ENCODE results near the gene IL11.
"Not testable (repeated sequence)": the region's sequence is repeated elsewhere in the genome, so short reads cannot be mapped to it uniquely, and the experiment has no call there.

Gene IL11

DNA sequence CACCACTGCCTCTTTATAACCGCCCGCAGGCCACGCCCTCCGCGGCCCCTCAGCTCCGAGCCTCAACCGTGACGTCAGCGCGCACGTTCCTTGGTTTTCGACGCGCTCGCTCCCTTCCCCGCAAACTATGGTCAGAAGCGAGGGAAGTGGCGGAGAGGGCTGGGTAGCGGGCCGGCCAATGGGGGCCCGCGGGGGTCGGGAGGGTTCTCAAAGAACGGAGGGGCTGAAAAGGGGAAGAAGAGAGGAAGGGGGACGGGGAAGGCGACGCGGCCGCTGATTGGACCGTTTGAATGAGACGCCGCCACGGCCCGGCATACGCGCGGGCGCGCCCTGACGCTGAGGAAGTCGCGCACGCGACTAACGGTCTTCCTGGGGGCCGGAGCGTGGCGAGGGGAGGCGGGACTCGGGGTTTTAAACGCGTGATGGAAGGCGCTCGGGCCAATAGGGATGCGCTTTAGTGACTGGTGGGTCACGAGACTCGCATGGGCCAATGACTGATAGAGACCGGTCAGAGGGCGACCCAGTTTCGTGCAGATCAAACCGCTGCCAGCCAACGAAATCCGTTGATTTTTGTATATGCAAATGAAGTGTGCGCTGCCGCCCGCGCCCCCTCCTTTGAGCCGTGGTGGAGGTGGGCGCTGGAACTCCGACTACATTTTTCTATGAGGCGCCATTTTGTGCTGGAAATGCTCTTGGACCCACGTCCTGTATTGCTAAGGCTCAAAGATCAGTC is 37.7 kb upstream of the IL11 start:
- peak; percentile 100 for DNase-seq (ENCODE audit: low read depth)
- TF ChIP-seq, protein P1, sequence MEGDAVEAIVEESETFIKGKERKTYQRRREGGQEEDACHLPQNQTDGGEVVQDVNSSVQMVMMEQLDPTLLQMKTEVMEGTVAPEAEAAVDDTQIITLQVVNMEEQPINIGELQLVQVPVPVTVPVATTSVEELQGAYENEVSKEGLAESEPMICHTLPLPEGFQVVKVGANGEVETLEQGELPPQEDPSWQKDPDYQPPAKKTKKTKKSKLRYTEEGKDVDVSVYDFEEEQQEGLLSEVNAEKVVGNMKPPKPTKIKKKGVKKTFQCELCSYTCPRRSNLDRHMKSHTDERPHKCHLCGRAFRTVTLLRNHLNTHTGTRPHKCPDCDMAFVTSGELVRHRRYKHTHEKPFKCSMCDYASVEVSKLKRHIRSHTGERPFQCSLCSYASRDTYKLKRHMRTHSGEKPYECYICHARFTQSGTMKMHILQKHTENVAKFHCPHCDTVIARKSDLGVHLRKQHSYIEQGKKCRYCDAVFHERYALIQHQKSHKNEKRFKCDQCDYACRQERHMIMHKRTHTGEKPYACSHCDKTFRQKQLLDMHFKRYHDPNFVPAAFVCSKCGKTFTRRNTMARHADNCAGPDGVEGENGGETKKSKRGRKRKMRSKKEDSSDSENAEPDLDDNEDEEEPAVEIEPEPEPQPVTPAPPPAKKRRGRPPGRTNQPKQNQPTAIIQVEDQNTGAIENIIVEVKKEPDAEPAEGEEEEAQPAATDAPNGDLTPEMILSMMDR (IDR thresholded peaks at IDR 0.05; ENCODE audit: low read length, missing control alignments), result no peak
- H3K4me3 ChIP-seq (replicated peaks; ENCODE audit: low read depth, low read length), result peak overlapping the region; percentile 79

DNA sequence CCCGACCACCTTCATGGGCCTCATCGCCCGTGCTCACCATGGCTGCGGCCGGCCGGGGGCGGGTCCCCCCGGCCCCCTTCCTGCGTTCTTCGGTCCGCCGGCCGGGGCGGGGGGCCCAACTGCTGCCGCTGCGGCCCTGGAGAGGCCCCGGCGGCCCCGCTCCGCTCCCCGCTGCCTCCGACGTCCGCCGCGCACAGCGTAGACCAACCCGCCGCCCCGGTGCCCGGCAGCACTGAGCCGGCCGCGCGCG is 37.2 kb upstream of the IL11 start, which contains the start of gene UBE2S:
Gene UBE2S, minus strand, starts transcription at position 239 of the 250 bp plus-strand sequence. Its CDS starts 199 bp downstream, at position 40.
- H3K4me3 ChIP-seq (replicated peaks; ENCODE audit: low read depth, low read length), result peak within 1 kb of the TSS; percentile 79
- not testable (repeated sequence) for DNase-seq (ENCODE audit: low read depth)

DNA sequence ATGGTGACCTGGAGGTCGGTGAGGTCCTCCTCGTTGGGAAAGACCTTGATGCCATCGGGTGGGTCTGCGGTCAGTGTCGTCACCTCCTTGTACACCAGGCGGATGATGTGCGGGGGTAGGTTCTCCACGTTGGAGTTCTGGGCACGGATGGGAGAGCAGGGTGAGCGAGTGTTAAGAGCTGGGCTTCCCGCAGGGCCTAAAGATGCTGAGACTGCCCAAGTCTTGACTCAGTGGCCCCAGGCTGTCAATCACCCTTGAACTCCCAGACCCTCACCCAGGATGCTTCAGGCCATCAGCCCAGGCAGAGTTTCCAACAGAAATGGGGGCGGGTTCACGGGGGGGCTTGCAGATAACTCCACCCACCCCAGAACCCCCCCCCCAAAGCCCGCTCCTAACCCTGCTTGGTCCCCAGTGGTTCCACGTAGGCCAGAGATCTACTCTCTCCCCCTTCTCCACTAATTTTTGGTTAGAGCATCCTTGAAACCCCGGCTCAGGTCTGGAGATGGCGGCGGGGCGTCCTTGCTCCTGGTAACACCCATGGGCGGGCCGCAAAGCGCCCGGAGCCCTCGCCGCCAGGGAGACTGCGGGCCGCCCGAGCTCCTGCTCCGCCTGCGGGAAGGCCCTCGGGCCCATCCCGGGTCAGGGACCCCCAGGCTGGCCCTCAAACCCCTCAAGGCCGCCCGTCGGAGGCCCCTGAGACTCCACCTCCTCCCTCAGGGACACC is 36.7 kb upstream of the IL11 start:
- DNase-seq (ENCODE audit: low read depth), result peak; percentile 41
- TF ChIP-seq, protein P1 (IDR thresholded peaks at IDR 0.05; ENCODE audit: low read length, missing control alignments), result no peak
- H3K4me3 ChIP-seq (replicated peaks; ENCODE audit: low read depth, low read length), result peak overlapping the region; percentile 79

DNA sequence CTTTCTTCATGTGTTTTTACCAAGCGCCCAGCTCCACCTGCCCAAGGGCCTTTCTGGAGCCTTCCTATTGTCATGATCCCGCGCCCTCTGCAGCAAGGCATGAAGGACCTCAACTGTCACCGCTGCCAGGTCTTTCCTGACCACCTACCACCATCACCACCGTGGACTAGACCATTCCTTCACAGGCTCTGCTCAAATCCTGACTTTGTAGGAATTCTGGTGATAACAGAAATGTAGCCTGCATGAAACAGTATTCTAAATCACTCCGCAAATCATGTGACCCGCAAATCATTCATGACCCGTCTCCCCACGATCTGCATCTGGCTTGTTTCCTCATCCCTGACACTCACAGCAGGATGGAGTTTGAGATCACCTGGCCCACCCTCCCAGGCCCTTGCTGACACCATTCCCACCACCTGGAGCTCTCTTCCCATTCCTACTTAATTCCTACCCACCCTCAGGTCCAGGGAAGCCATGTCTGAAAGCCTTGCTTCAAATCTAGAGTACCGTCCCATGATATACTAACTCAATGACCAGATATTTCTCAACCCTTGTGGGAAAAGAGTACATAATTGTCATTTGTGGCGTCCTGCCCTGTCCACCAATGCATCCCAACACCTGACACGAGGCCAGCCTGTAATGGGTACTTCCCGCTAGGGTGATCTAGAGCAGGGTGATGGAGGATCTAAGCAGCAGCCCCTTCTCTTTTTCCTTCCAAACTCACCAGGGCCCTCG is 36.0 kb upstream of the IL11 start:
- H3K4me3 ChIP-seq (replicated peaks; ENCODE audit: low read depth, low read length), result peak overlapping the region; percentile 79
- TF ChIP-seq, protein P1 (IDR thresholded peaks at IDR 0.05; ENCODE audit: low read length, missing control alignments), result no peak
- no peak for DNase-seq (ENCODE audit: low read depth)

DNA sequence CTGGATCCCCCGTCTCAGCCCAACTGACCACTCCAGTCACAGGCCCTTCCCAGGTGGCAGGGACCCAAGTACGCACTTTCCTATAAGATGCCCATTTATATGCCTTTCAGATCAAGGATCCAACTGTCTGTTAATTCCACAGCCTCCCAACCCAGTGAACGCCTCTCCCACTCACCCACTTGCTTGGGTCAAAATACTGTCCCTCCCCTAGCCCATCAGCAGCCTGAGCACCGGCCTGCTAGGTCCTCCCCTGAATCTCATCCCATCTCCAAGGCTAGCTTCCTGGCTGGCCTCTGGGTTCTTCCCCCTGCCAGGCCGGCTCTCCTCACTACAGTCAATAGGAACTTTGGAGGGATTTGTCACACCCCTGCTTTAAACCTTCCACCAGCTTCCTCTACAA is 35.4 kb upstream of the IL11 start:
- H3K4me3 ChIP-seq (replicated peaks; ENCODE audit: low read depth, low read length), result peak overlapping the region; percentile 79
- TF ChIP-seq, protein P1 (IDR thresholded peaks at IDR 0.05; ENCODE audit: low read length, missing control alignments), result no peak
- DNase-seq (ENCODE audit: low read depth), result no peak

DNA sequence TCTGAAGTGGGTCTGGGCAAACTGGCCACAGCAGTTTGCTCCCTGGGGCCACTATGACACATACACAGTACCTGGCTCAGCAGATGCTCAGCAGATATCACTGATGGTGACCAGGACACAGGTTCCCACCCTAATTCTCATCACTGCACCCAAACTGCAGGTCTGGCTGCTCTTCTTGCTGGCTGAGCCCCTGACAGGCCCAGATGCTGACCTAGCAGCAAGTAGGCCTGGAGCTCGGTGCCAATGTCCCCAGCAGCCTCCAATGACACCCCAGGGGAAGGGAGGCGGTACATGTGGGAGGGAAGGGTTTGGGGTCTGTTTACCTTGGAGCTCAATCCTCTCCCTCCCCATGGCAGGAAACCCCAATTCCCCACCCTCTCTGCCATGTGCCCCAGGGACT is 32.2 kb upstream of the IL11 start:
- TF ChIP-seq, protein P1 (IDR thresholded peaks at IDR 0.05; ENCODE audit: low read length, missing control alignments), result no peak
- no peak for DNase-seq (ENCODE audit: low read depth)
- H3K4me3 ChIP-seq (replicated peaks; ENCODE audit: low read depth, low read length), result no peak overlapping the region

DNA sequence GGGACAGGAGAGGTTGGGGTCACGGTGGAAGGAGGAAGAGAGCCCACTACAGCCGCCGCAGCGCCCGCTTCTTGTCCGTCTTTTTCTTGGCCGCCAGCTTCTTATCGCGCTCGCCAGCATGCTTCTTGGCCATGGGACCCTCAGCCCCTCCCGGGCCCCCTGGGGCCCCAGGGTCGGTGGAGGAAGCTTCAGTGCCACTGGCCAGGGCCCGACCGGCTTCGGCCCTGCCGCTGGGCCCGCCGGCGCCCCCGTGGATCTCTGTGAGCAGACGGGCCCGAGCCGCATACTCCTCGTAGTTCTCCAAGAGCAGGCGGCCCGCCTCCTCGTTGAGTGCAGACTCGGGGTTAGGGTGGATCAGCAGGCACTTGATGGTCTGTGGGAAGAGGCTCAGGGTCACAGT is 31.1 kb upstream of the IL11 start:
- DNase-seq (ENCODE audit: low read depth), result not testable (repeated sequence)

More for the DNA sequence above, 31.1 kb upstream of the IL11 start:
- not testable (repeated sequence) for H3K4me3 ChIP-seq (replicated peaks; ENCODE audit: low read depth, low read length)
